ENCODE results near the gene OR13C4.

OR13C4 gene

GRCh38 chr9:104494808-104495207 is 32.2 kb downstream of the OR13C4 start:
- peak; percentile 48 for TF ChIP-seq CTCF (IDR thresholded peaks at IDR 0.05)

- no peak for TF ChIP-seq CTCF (IDR thresholded peaks at IDR 0.05)
These were observed 42.0 kb downstream of the OR13C4 start for GRCh38 chr9:104485014-104485413.

- TF ChIP-seq CTCF (IDR thresholded peaks at IDR 0.05), result no peak
These were observed 44.0 kb downstream of the OR13C4 start for GRCh38 chr9:104482921-104483570.
